HCT116 (cell line): ENCODE data around the gene PEX11B. TPM values are rescaled to one million over a fixed set of nuclear protein-coding genes. Genes with fewer than 3 reads are reported as not detected.

ENCODE experiments used
- ATAC-seq: fragments of 200-7000 bp; cut with Tn5 transposase; 2 replicates; pipeline ENCODE4 v1.9.1; 2020; ENCODE audit warnings: mild to moderate bottlenecking, moderate library complexity
- BruUV-seq: library from RNA; stranded (reverse); fragments of 400-500 nt; replicated peaks from 2 replicates; lab custom pipeline; 2021; lab: Mats Ljungman, UMichigan
- CTCF ChIA-PET: fragments of 300-600 bp; sonication (Branson Sonifier 250); formaldehyde crosslinking; loops from one replicate; lab custom pipeline; 2021; ENCODE audit warnings: antibody characterized with exemption; lab: Charles Lee
- POLR2A ChIA-PET: fragments of 300-600, 350-600 bp; sonication (Branson Sonifier 250); formaldehyde crosslinking; loops from one replicate; lab custom pipeline; 2021; ENCODE audit warnings: antibody characterized with exemption; lab: Charles Lee
- RAD21 ChIA-PET, 2 experiments: fragments of 300-600 bp; sonication (Branson Sonifier 250); formaldehyde crosslinking; loops; one replicate each; lab custom pipeline; 2023; ENCODE audit warnings: low total read pairs in 2 of 2; ENCODE audit not compliant: uncharacterized antibody in 2 of 2, unreplicated experiment in 2 of 2, low non-redundant PET in 1 of 2; lab: Charles Lee
- DNase-seq: peaks from one replicate; pipeline ENCODE4 v3.0.0-alpha.2; 2010; ENCODE audit warnings: low read depth, low spot score
- H2AFZ ChIP-seq: fragments of 200-600 bp; shearing (Covaris generic), sonication (generic); 2 replicates; pipeline ENCODE4 v1.6.1; 2017; ENCODE audit warnings: low read depth, mixed run types, mixed read lengths, antibody characterized with exemption, low read length; ENCODE audit not compliant: poor library complexity, severe bottlenecking
- H3K27ac ChIP-seq: 2 replicates; pipeline ENCODE4 v1.5.1; 2012; ENCODE audit warnings: low read depth, low read length
- H3K27me3 ChIP-seq: fragments of 200-600 bp; sonication (generic); 2 replicates; pipeline ENCODE4 v1.6.1; 2016; ENCODE audit warnings: mixed run types, low read length, mixed read lengths; ENCODE audit not compliant: insufficient read depth
- H3K36me3 ChIP-seq, 2 experiments: fragments of 200-500 bp in 1 of 2; fragments of 200-600 bp in 1 of 2; sonication (Bioruptor generic) in 1 of 2; sonication (generic) in 1 of 2; 2 replicates each; pipeline versions ENCODE4 v1.5.1 to v1.6.1; 2014 to 2016; ENCODE audit warnings: low read length in 2 of 2, inconsistent platforms in 1 of 2, mixed read lengths in 1 of 2, mixed run types in 1 of 2; ENCODE audit not compliant: insufficient read depth in 2 of 2, control insufficient read depth in 1 of 2
- H3K4me1 ChIP-seq, 2 experiments: fragments of 200-600 bp in 1 of 2; sonication (generic) in 1 of 2; 2 replicates each; pipeline versions ENCODE4 v1.5.1 to v1.6.1; 2012 to 2017; ENCODE audit warnings: low read length in 2 of 2, inconsistent platforms in 1 of 2, mild to moderate bottlenecking in 1 of 2, mixed read lengths in 1 of 2, mixed run types in 1 of 2, moderate library complexity in 1 of 2; ENCODE audit not compliant: insufficient read depth in 2 of 2, control insufficient read depth in 1 of 2
- H3K4me2 ChIP-seq: fragments of 200-600 bp; sonication (generic); 2 replicates; pipeline ENCODE4 v1.6.1; 2017; ENCODE audit warnings: mixed run types, low read length, mixed read lengths
- H3K4me3 ChIP-seq, 2 experiments: fragments of 200-600 bp in 1 of 2; sonication (generic) in 1 of 2; replicated peaks in 1 of 2; 2 replicates each; pipeline ENCODE4 v1.5.1; 2011 to 2016; ENCODE audit warnings: low read length in 2 of 2, control low read depth in 1 of 2, low read depth in 1 of 2, mild to moderate bottlenecking in 1 of 2, mixed read lengths in 1 of 2, mixed run types in 1 of 2
- H3K79me2 ChIP-seq: fragments of 200-600 bp; sonication (generic); 2 replicates; pipeline ENCODE4 v1.6.1; 2017; ENCODE audit warnings: mild to moderate bottlenecking, mixed run types, low read length, moderate library complexity, mixed read lengths; ENCODE audit not compliant: insufficient read depth
- H3K9ac ChIP-seq: fragments of 200-600 bp; sonication (generic); 2 replicates; pipeline ENCODE4 v1.6.1; 2016; ENCODE audit warnings: low read length, mixed read lengths
- H3K9me2 ChIP-seq: fragments of 200-600 bp; sonication (generic), shearing (Covaris generic); 2 replicates; pipeline ENCODE4 v1.6.1; 2017; ENCODE audit warnings: mixed run types, mild to moderate bottlenecking, moderate library complexity; ENCODE audit not compliant: insufficient read depth
- H3K9me3 ChIP-seq, 2 experiments: fragments of 200-500 bp in 1 of 2; fragments of 200-600 bp in 1 of 2; sonication (Bioruptor generic) in 1 of 2; sonication (generic) in 1 of 2; 2 replicates each; pipeline ENCODE4 v1.6.1; 2014 to 2017; ENCODE audit warnings: low read length in 2 of 2, mixed read lengths in 2 of 2, inconsistent platforms in 1 of 2, low read depth in 1 of 2, mild to moderate bottlenecking in 1 of 2, mixed run types in 1 of 2, moderate library complexity in 1 of 2; ENCODE audit not compliant: control insufficient read depth in 1 of 2, insufficient read depth in 1 of 2
- H4K20me1 ChIP-seq: fragments of 200-600 bp; sonication (generic), shearing (Covaris generic); 2 replicates; pipeline ENCODE4 v1.6.1; 2017; ENCODE audit warnings: mixed run types, mild to moderate bottlenecking, moderate library complexity; ENCODE audit not compliant: insufficient read depth
- EZH2phosphoT487 ChIP-seq: fragments of 200-600 bp; IDR thresholded peaks from 2 replicates; pipeline ENCODE4 v1.6.1; 2018; ENCODE audit warnings: antibody characterized with exemption, borderline replicate concordance
- JUND ChIP-seq: IDR thresholded peaks from 2 replicates; pipeline ENCODE4 v1.6.1; 2012
- MAX ChIP-seq: IDR thresholded peaks from 2 replicates; pipeline ENCODE4 v1.6.1; 2012
- POLR2AphosphoS5 ChIP-seq: IDR thresholded peaks from 2 replicates; pipeline ENCODE4 v1.6.1; 2011; ENCODE audit warnings: mild to moderate bottlenecking, low read depth, low read length, moderate library complexity
- REST ChIP-seq: IDR thresholded peaks from 2 replicates; pipeline ENCODE4 v1.6.1; 2012; ENCODE audit warnings: low read depth
- TCF7L2 ChIP-seq: IDR thresholded peaks from 2 replicates; pipeline ENCODE4 v1.7.0; 2011; ENCODE audit warnings: borderline replicate concordance, inconsistent platforms; ENCODE audit not compliant: insufficient read depth, insufficient read length; ENCODE audit errors: extremely low read depth
- YY1 ChIP-seq: IDR thresholded peaks from 2 replicates; pipeline ENCODE4 v1.6.1; 2011; ENCODE audit warnings: low read length, low read depth, moderate library complexity, mild to moderate bottlenecking; ENCODE audit not compliant: insufficient replicate concordance; ENCODE audit errors: extremely low read depth
- ZFX ChIP-seq: fragments of 450-650 bp; IDR thresholded peaks from 2 replicates; pipeline ENCODE4 v1.6.1; 2017
- intact Hi-C: fragments of 100-400 bp; cut with micrococcal nuclease; formaldehyde crosslinking; loops from 2 replicates; pipeline ENCODE4 v1.10.0; 2022
- total RNA-seq: library from RNA; stranded (reverse); gene quantifications from one replicate; pipeline ENCODE4 v1.2.1, GENCODE V29; 2021; ENCODE audit not compliant: unreplicated experiment
- TF ChIP-seq, protein P1 (sequence below): IDR thresholded peaks from 2 replicates; pipeline ENCODE4 v1.6.1; 2011; ENCODE audit warnings: mild to moderate bottlenecking, low read length, moderate library complexity; ENCODE audit not compliant: insufficient replicate concordance; ENCODE audit errors: extremely low read depth

Gene PEX11B
- total RNA-seq, 1 experiment from 2014 or later = 20.9 TPM

- no TSS peak for BruUV-seq
- no peak for TF ChIP-seq POLR2AphosphoS5
- TF ChIP-seq TCF7L2 = no peak
- no peak for TF ChIP-seq EZH2phosphoT487
- TF ChIP-seq JUND = no peak
- no peak for TF ChIP-seq YY1
- TF ChIP-seq MAX = no peak
- TF ChIP-seq REST = no peak
- TF ChIP-seq, protein P1, sequence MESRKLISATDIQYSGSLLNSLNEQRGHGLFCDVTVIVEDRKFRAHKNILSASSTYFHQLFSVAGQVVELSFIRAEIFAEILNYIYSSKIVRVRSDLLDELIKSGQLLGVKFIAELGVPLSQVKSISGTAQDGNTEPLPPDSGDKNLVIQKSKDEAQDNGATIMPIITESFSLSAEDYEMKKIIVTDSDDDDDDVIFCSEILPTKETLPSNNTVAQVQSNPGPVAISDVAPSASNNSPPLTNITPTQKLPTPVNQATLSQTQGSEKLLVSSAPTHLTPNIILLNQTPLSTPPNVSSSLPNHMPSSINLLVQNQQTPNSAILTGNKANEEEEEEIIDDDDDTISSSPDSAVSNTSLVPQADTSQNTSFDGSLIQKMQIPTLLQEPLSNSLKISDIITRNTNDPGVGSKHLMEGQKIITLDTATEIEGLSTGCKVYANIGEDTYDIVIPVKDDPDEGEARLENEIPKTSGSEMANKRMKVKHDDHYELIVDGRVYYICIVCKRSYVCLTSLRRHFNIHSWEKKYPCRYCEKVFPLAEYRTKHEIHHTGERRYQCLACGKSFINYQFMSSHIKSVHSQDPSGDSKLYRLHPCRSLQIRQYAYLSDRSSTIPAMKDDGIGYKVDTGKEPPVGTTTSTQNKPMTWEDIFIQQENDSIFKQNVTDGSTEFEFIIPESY = no peak
- TF ChIP-seq ZFX = no peak
- H3K9ac ChIP-seq = no peak overlapping the region
- no peaks in the 10 kb centered on the region for H4K20me1 ChIP-seq
- no peak for DNase-seq
- intact Hi-C loops = no loop called here
- H3K36me3 ChIP-seq = no peaks in the 10 kb centered on the region
- ChIA-PET RAD21 (no interaction called here), POLR2A (no interaction called here), CTCF (no interaction called here)
- no peaks in the 10 kb centered on the region; the same call in 1 of the 2 replicates for H3K79me2 ChIP-seq
- H3K4me1 ChIP-seq = peaks cover 4 to 7% of the 10 kb centered on the region in 2 experiments; a peak in 3 of 4 replicates
- no peaks in the 10 kb centered on the region for H3K9me2 ChIP-seq
- no peak overlapping the region for H3K27ac ChIP-seq
- H3K27me3 ChIP-seq = no peaks in the 10 kb centered on the region
- H3K4me3 ChIP-seq = no peak overlapping the region
- H3K4me2 ChIP-seq = no peak overlapping the region
- no peak overlapping the region for H2AFZ ChIP-seq
- H3K9me3 ChIP-seq = no peaks in the 10 kb centered on the region
- ATAC-seq = no peak
Measured at GRCh38 chr1:145863282-145864018, 55.1 kb downstream of the PEX11B start.

Other genes with a start within 250 kb of the PEX11B start
- gene PDZK1, start 211.3 kb downstream of the PEX11B start, total RNA-seq = 0.27 TPM
- not detected for gene CD160, start 199.2 kb downstream of the PEX11B start, total RNA-seq
- gene RNF115, start 94.6 kb downstream of the PEX11B start, total RNA-seq = 9.5 TPM
- 25.4 TPM for gene POLR3C, start 94.5 kb downstream of the PEX11B start, total RNA-seq
- 1.8 TPM for gene NUDT17, start 73.1 kb downstream of the PEX11B start, total RNA-seq
- gene PIAS3, start 59.6 kb downstream of the PEX11B start, total RNA-seq = 31.2 TPM
- not detected for gene ANKRD35, start 32.9 kb downstream of the PEX11B start, total RNA-seq
- 0.86 TPM for gene ITGA10, start 8.7 kb downstream of the PEX11B start, total RNA-seq
- 195 TPM for gene RBM8A, start 8.8 kb upstream of the PEX11B start, total RNA-seq
- gene LIX1L, start 39.3 kb upstream of the PEX11B start, total RNA-seq = 12.4 TPM
- 1.1 TPM for gene ANKRD34A, start 45.9 kb upstream of the PEX11B start, total RNA-seq
- gene POLR3GL, start 46.0 kb upstream of the PEX11B start, total RNA-seq = 17.9 TPM
- 2.5 TPM for gene TXNIP, start 77.9 kb upstream of the PEX11B start, total RNA-seq
- gene HJV, start 103.0 kb upstream of the PEX11B start, total RNA-seq = not detected
- 1.7 TPM for gene NBPF10, start 226.1 kb upstream of the PEX11B start, total RNA-seq